Activated CD4-positive, alpha-beta T cell treated with anti-CD3 and anti-CD28 coated beads, Interleukin-2, amount 10 ng/mL, durations not matched to agents 7 days and 5 days (primary cell): Measurements from ENCODE around the gene FUT9. TPM values are rescaled to one million over a fixed set of nuclear protein-coding genes. Genes with fewer than 3 reads are reported as not detected.

ENCODE experiments used
- CTCF ChIA-PET: fragments of 350-600 bp; sonication (Branson Sonifier 250); formaldehyde crosslinking; loops from one replicate; lab custom pipeline; 2021; ENCODE audit warnings: antibody characterized with exemption; lab: Charles Lee
- POLR2A ChIA-PET: fragments of 350-600 bp; sonication (Branson Sonifier 250); formaldehyde crosslinking; loops from one replicate; lab custom pipeline; 2021; ENCODE audit warnings: antibody characterized with exemption; lab: Charles Lee
- DNase-seq: peaks from one replicate; pipeline ENCODE4 v3.0.0-alpha.2; 2020
- H3K27ac Mint-ChIP-seq: one replicate; pipeline ENCODE4 v1.8.0; 2021; ENCODE audit warnings: mild to moderate bottlenecking, moderate library complexity, mixed read lengths
- H3K27me3 Mint-ChIP-seq: one replicate; pipeline ENCODE4 v1.8.0; 2021; ENCODE audit warnings: mixed read lengths
- H3K36me3 Mint-ChIP-seq: one replicate; pipeline ENCODE4 v1.8.0; 2021; ENCODE audit warnings: low read depth, mixed read lengths
- H3K4me1 Mint-ChIP-seq: one replicate; pipeline ENCODE4 v1.8.0; 2021; ENCODE audit warnings: mixed read lengths
- H3K4me3 Mint-ChIP-seq: one replicate; pipeline ENCODE4 v1.8.0; 2021; ENCODE audit warnings: mild to moderate bottlenecking, moderate library complexity, mixed read lengths
- H3K9me3 Mint-ChIP-seq: one replicate; pipeline ENCODE4 v1.8.0; 2021; ENCODE audit warnings: mixed read lengths
- total RNA-seq, 2 experiments: library from RNA; stranded (reverse); gene quantifications; one replicate each; pipeline ENCODE4 v1.2.3, GENCODE V29; 2021

The FUT9 gene
- not detected for total RNA-seq

DNA sequence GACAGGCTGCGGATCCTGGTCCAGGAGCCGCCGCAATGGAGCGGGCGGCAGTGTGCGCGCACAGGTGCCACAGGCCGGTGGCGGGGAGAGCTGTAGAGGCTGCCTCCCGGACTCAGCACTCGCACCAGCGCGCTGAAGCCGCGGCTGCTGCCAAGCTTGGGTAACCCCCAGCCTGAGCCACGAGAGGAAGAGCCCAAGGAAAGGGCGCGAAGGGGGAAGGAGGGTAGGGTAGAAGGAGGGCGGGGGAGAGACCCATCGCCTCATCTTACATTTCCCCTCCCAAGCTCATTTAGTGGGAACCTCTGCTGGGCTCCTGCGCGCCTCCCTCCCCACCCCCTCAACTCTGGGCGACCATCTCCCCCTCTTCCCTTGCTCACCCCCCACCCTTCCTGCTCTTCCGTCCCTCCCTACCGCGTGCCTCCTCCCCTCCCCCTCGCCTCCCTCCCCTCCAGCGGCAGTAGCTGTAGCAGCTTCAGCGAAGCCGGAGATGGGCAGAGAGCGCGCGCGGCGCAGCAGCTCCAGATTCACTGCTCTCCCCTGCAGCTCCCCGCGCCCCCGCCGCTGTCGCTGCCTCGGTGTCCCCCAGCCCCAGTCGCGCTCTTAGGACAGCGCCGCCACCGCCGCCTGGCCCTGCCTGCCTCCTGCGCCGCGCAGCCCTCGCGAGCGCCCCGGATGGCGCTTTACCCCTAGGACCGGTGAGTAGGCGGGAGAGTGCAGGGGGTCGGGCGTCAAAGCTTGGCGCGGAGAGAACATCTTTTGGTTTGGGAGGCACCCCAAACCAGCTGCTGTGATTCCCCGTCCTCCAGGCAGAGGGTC, at the start of gene FUT9:
Gene FUT9 (plus strand): TSS at position 457 of the 816 bp plus-strand sequence. CDS start 187,182 bp downstream, outside the sequence.
- DNase-seq, result no peak
- H3K27ac Mint-ChIP-seq, result no peak within 1 kb of the TSS
- POLR2A ChIA-PET, result no interaction called here
- H3K4me1 Mint-ChIP-seq, result no peaks in the 10 kb centered on the region
- no peaks in the 10 kb centered on the region for H3K36me3 Mint-ChIP-seq
- H3K9me3 Mint-ChIP-seq, result no peaks in the 10 kb centered on the region
- CTCF ChIA-PET, result no interaction called here
- peaks cover 22% of the 10 kb centered on the region for H3K27me3 Mint-ChIP-seq
- no peak within 1 kb of the TSS for H3K4me3 Mint-ChIP-seq

DNA sequence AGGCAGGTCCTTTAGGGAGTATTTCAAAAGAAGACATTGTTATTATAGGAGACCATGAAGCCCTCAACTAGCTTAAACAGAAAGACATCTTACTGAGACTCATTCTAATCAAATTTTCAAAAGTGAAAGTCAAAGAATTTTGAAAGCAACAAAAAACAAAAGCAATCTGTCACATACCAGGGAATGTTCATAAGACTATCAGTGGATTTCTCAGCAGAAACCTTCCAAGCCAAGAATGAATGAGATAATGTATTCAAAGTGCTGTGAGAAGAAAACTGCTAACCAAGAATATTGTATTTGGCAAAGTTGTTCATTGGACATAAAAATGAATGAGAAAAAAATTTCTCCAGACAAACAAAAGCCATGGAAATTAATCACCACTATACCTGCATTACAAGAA, 48.2 kb upstream of the FUT9 start:
- no peak for DNase-seq
- no peak overlapping the region for H3K27ac Mint-ChIP-seq
- H3K4me3 Mint-ChIP-seq, result no peak overlapping the region
- H3K4me1 Mint-ChIP-seq, result no peaks in the 10 kb centered on the region
- H3K9me3 Mint-ChIP-seq, result no peaks in the 10 kb centered on the region
- H3K27me3 Mint-ChIP-seq, result no peaks in the 10 kb centered on the region
- ChIA-PET POLR2A (no interaction called here), CTCF (no interaction called here)
- H3K36me3 Mint-ChIP-seq, result no peaks in the 10 kb centered on the region

DNA sequence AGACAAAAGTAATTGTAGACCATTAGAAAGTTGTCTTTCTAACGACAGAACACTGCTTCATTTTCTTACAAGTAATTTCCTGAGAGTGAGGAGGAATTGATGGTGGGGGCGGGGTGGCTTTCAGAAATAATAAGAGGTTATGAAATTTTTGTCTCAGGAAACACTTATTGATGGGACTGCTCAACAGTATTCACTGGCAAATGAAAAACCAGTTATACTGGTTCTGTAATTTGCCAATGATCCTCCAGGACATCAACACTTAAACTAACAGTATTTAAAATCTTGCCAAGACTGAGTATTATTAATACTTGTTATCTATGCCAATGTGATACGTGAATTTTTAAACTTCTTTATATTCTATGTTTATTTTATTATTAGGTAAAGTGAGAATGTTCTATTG, 41.8 kb upstream of the FUT9 start:
- Mint-ChIP-seq H3K27me3 (no peaks in the 10 kb centered on the region), H3K4me1 (no peaks in the 10 kb centered on the region), H3K4me3 (no peak overlapping the region), H3K27ac (no peak overlapping the region), H3K9me3 (no peaks in the 10 kb centered on the region), H3K36me3 (no peaks in the 10 kb centered on the region)
- POLR2A ChIA-PET, result no interaction called here
- no peak for DNase-seq
- CTCF ChIA-PET, result no interaction called here

DNA sequence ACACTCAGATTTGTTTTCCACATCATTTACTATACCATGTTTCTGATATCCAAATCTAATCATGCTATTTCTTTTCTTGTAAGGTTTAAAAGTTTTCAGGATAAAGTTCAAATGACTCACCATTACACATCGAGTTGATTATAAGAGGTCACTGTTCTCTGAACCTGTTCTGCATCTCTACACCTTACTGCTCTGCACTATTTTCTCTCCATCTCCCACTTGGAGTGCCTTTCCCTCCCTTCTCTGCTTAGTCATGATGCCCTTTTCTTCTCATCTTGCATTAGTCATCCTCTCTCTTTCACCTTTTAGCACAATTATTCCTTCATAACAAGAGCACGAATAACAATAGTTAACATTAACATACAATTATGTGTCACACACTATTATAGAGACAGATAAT, 37.5 kb upstream of the FUT9 start:
- Mint-ChIP-seq H3K4me1 (no peaks in the 10 kb centered on the region), H3K36me3 (no peaks in the 10 kb centered on the region), H3K27me3 (no peaks in the 10 kb centered on the region), H3K4me3 (no peak overlapping the region), H3K9me3 (no peaks in the 10 kb centered on the region), H3K27ac (no peak overlapping the region)
- CTCF ChIA-PET, result no interaction called here
- DNase-seq, result no peak
- POLR2A ChIA-PET, result no interaction called here

DNA sequence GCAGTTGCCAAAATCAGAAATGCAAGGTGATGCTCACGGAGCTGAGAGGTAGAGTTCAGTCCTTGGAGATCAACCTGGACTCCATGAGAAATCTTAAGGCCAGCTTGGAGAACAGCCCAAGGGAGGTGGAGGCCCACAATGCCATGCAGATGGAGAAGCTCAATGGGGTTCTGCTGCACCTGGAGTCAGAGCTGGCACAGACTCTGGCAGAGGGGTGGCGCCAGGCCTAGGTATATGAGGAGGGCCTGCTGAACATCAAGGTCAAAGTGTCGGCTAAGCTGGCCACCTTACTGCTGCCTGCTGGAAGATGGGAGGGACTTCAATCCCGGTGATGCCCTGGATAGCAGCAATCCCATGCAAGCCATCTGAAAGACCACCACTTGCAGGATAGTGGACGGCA, 23.9 kb upstream of the FUT9 start:
- H3K27me3 Mint-ChIP-seq, result no peaks in the 10 kb centered on the region

DNA sequence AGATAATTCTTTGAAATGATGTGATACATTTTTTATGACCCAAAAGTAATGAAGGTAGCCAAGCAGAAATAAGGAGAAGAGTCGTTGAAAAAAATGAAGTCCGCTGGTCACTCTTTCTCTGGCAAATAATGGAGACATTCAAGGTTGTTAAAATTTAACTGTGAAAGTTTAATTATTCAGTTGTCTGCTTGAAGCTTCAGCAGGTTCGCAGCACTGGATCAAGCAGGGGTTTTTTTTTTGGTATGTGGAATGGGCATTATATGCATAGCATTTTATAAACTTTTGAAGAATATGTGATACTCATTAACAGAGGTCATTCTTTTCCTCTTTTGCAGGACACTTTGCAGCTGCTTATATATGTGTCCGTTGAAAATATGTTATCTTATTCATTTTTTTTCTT, 21.6 kb upstream of the FUT9 start:
- Mint-ChIP-seq H3K9me3 (peaks cover 10% of the 10 kb centered on the region), H3K36me3 (no peaks in the 10 kb centered on the region), H3K4me1 (no peaks in the 10 kb centered on the region), H3K27ac (no peak overlapping the region), H3K4me3 (no peak overlapping the region), H3K27me3 (no peaks in the 10 kb centered on the region)
- ChIA-PET POLR2A (no interaction called here), CTCF (no interaction called here)
- no peak for DNase-seq

More for the DNA sequence above, 23.9 kb upstream of the FUT9 start:
- ChIA-PET CTCF (no interaction called here), POLR2A (no interaction called here)
- Mint-ChIP-seq H3K9me3 (peaks cover 11% of the 10 kb centered on the region), H3K36me3 (no peaks in the 10 kb centered on the region), H3K4me3 (no peak overlapping the region), H3K4me1 (no peaks in the 10 kb centered on the region), H3K27ac (no peak overlapping the region)
- no peak for DNase-seq

DNA sequence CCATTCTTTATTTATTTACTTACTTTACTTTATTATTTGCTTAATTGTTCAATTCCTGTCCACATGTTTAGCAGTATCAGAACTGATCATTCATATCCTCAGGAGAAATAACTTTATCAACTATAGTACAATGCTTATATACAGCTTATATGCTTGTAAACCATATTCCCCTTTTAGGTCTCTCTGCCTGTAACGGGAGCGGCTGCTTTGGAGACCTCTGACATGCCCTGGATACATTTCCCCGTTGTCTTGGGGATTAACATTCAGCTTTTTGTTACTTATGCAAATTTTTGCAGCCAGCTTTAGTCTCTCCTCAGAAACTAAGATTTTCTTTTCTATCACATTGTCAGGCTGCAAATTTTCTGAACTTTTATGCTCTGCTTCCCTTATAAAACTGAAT, 17.6 kb upstream of the FUT9 start:
- no peaks in the 10 kb centered on the region for H3K36me3 Mint-ChIP-seq
- H3K27ac Mint-ChIP-seq, result no peak overlapping the region
- H3K4me1 Mint-ChIP-seq, result no peaks in the 10 kb centered on the region
- DNase-seq, result no peak
- ChIA-PET CTCF (no interaction called here), POLR2A (no interaction called here)
- H3K9me3 Mint-ChIP-seq, result no peaks in the 10 kb centered on the region
- no peaks in the 10 kb centered on the region for H3K27me3 Mint-ChIP-seq
- no peak overlapping the region for H3K4me3 Mint-ChIP-seq

DNA sequence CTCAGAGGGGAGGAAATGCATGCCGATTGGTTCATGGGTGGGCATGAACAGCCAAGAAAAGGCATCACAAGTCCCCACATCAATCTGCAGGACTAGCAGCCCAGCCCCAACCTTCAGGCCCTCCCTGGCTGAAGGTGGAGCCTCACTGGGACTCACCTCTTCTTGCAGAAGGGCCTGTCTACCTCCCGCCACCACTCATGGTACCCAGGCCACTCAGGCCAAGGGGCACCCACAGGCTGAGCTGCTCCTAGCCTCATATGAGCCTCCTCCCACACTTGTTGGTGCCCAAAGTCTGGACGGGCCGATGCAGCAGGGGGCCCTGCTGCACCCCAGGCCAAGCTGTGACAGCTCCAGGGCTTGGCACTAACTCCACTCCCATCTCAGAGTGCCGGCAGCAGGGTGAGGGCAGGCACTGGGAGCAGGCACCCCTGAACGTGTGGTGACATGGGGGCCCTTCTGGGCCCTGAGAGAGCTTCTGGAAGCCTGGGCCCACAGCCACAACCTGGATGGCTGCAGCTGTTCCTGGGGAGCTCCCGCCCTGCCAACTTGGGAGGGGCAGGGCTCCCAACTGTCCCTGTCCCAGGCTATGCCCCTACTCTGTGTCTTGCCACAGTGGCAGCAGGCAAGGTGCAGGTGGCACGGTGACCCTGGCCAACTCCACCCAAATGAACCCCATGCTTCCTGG, 13.7 kb upstream of the FUT9 start:
- Mint-ChIP-seq H3K4me1 (no peaks in the 10 kb centered on the region), H3K4me3 (no peak overlapping the region), H3K27me3 (no peaks in the 10 kb centered on the region), H3K27ac (no peak overlapping the region), H3K9me3 (no peaks in the 10 kb centered on the region), H3K36me3 (no peaks in the 10 kb centered on the region)
- ChIA-PET POLR2A (no interaction called here), CTCF (no interaction called here)
- no peak for DNase-seq

DNA sequence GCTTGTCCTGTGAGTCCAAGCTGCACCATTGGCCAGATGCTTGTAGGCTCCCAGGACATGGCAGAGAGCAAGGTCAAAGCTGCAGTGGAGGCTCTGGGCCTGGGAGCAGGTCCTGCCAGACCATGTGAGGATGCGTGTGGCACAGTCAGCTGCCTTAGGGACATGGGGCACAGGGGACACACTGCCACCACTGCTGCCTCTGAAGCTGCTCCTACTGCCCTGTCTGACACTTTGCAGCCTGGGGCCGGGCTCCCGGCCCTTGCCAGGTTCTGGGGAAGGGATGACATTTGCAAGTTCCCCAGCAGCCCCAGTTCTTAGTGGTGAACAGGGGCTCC, 13.2 kb upstream of the FUT9 start:
- CTCF ChIA-PET, result no interaction called here
- Mint-ChIP-seq H3K4me1 (no peaks in the 10 kb centered on the region), H3K9me3 (no peaks in the 10 kb centered on the region), H3K27me3 (no peaks in the 10 kb centered on the region), H3K4me3 (no peak overlapping the region), H3K36me3 (no peaks in the 10 kb centered on the region), H3K27ac (no peak overlapping the region)
- DNase-seq, result no peak
- POLR2A ChIA-PET, result no interaction called here

DNA sequence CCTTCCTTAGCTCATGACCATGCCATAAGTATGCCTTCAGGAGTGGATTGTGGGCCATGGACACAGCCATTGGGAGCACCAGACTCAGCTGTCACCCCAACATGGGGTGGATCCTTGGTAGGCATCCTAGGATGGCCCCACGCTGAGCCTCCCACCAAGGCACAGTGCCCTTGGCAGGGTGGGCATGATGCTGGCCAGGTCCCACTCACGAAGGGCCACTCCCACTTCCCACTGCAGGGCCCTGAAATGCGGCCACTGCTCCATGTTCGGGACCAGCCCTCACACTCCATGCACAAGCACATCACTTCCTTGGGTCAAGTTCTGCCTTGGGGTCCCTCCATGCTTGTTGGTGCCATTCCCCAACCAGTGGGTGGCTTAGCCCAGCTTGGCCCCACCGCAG, 12.9 kb upstream of the FUT9 start:
- Mint-ChIP-seq H3K9me3 (no peaks in the 10 kb centered on the region), H3K27me3 (no peaks in the 10 kb centered on the region), H3K27ac (no peak overlapping the region), H3K36me3 (no peaks in the 10 kb centered on the region), H3K4me3 (no peak overlapping the region), H3K4me1 (no peaks in the 10 kb centered on the region)
- DNase-seq, result no peak
- ChIA-PET CTCF (no interaction called here), POLR2A (no interaction called here)

DNA sequence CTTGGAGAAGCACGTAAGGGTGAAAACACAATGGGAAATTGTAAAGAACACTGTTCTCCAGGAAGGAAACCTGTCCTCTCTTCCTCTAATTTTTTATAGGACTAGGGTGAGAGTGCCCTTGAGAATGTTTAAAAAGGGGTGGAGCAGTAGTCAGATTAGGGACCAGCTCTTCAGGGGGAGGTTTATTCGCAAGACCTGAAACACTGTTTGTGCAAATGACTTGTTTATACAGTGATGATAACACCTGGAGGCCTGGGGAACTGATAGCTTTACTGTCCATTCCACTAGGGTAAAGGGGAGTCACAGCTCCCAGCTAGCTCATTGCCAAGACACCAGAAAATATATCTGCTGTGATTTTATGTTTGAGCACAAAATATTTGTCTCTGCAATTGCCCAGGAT, 8.1 kb upstream of the FUT9 start:
- no peak for DNase-seq
- Mint-ChIP-seq H3K4me3 (no peak overlapping the region), H3K27me3 (no peaks in the 10 kb centered on the region), H3K9me3 (no peaks in the 10 kb centered on the region), H3K36me3 (no peaks in the 10 kb centered on the region), H3K27ac (no peak overlapping the region), H3K4me1 (no peaks in the 10 kb centered on the region)
- CTCF ChIA-PET, result interaction anchor here (1.3 kb wide), 1 partner anchor 14 kb away, joined by 3 read pairs; no protein-coding TSS in a partner anchor
- POLR2A ChIA-PET, result no interaction called here

DNA sequence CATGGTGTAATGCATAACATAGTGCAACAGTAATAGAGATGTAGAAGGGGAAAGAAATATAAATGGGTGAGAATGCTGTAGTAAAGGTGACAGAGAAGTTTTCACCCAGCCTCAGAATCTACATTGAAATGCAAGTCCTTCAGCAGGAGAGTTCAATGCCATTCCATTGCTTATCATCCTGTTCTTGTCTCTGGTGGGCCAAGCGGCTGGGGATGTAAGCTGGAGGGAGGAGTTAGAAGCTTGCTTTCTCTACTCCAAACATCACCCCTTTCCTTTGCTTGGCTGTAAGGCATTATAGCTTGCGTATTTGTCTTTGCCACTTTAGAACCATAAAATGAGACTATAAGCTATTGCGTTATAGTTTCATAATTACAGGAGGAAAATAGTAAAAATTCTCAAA, 2.2 kb upstream of the FUT9 start:
- no peaks in the 10 kb centered on the region for H3K36me3 Mint-ChIP-seq
- CTCF ChIA-PET, result interaction anchor here (0.6 kb wide), 1 partner anchor 1660 kb away, joined by 3 read pairs; no protein-coding TSS in a partner anchor
- POLR2A ChIA-PET, result no interaction called here

DNA sequence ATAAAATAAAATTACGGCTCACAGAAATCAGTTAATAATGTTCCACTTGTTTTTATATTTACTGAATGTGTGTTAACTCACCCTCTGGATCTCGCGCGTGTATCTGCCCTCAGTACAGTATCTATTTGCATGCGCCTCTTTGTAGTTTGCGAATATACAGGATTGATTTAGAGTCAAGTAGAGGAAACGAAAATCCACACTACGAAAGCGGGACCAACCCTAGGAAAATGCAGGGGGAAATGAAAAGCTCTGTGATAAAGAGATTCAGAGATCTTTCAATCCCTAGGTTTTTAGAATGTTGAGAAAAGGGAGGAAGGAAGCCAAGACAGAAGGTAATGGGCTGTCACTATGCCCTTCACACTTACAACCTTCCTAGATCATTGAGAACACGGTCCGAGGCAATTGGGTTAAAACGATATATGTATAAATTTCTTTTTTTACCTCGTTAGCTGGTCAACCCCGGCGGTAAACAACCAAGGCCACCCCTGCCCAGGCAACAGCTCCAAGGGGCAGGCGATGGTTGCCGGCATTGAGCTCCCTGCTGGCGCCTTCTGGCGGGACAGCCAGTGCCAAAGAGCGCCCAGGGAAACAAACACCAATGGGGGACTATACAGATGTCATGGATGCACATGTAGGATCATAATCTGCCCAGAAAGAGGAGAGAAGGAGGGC, 792 bp upstream of the FUT9 start:
- Mint-ChIP-seq H3K9me3 (no peaks in the 10 kb centered on the region), H3K36me3 (no peaks in the 10 kb centered on the region), H3K4me1 (no peaks in the 10 kb centered on the region), H3K27ac (no peak overlapping the region), H3K4me3 (no peak overlapping the region), H3K27me3 (peaks cover 22% of the 10 kb centered on the region)
- no peak for DNase-seq
- POLR2A ChIA-PET, result no interaction called here
- CTCF ChIA-PET, result interaction anchor here (0.5 kb wide), 1 partner anchor 114 kb away, joined by 3 read pairs; no protein-coding TSS in a partner anchor

More for the DNA sequence above, 2.2 kb upstream of the FUT9 start:
- Mint-ChIP-seq H3K4me1 (no peaks in the 10 kb centered on the region), H3K9me3 (no peaks in the 10 kb centered on the region), H3K27ac (no peak overlapping the region), H3K4me3 (no peak overlapping the region), H3K27me3 (peaks cover 22% of the 10 kb centered on the region)
- no peak for DNase-seq
